Transverse colon (tissue), 3 donors: Measurements from ENCODE around the gene LPIN1.
A peak's percentile ranks its signal among the peaks of the same experiment; 100 is the strongest.

Experiments used
- POLR2A ChIP-seq: fragments of 450-650 bp; IDR thresholded peaks from one replicate; pipeline ENCODE4 v1.6.1; 2016; ENCODE audit warnings: antibody characterized with exemption, mild to moderate bottlenecking, moderate library complexity
- TF ChIP-seq, protein P1 (sequence below), 5 experiments: fragments of 200-600 bp in 3 of 5; fragments of 450-650 bp in 2 of 5; sonication (generic) in 3 of 5; IDR thresholded peaks; 1 replicate in 2 of 5; 2 replicates in 3 of 5; pipeline ENCODE4 v1.5.1; 2016 to 2017; ENCODE audit warnings: antibody characterized with exemption in 5 of 5, inconsistent platforms in 3 of 5, mild to moderate bottlenecking in 2 of 5, moderate library complexity in 1 of 5

DNA sequence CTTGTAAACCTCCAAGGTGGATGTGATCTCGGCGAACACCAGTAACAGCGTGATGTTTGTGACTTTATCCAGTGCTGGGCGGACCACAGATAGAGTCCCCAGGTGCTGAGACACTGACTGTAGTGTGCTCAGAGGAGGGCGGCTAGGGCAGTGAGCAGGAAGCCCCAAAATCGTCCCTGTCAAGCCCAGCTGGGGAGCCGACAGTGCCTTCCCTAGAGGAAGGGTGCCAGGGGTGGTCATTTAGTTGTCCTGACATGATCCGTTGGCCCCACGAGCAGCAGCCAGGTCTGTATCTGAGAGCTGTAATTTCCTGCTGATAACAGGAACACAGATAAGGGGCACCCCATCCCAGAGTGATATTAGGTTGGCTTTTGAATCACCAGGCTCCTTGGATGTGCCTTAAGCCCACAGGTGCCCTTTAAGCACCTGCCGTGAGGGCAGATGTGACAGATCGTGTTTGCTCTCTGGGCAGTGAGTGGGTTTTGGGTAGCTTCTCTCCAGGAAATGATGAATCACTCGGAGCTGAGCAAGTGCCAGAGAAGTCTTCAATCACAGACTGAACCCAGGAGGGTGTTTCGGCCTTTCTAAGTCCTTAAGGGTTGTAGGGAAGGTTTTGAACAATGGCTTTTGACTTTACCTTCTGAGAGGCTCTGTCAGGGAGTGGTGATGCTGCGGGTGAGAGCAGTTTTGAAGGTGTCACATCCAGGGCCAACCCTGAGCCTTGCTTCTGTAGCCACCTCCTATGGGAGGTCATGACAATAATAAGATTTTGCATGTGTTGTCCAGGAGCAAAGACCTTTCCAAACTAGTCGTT, 7.7 kb downstream of the LPIN1 start:
- TF ChIP-seq, protein P1, sequence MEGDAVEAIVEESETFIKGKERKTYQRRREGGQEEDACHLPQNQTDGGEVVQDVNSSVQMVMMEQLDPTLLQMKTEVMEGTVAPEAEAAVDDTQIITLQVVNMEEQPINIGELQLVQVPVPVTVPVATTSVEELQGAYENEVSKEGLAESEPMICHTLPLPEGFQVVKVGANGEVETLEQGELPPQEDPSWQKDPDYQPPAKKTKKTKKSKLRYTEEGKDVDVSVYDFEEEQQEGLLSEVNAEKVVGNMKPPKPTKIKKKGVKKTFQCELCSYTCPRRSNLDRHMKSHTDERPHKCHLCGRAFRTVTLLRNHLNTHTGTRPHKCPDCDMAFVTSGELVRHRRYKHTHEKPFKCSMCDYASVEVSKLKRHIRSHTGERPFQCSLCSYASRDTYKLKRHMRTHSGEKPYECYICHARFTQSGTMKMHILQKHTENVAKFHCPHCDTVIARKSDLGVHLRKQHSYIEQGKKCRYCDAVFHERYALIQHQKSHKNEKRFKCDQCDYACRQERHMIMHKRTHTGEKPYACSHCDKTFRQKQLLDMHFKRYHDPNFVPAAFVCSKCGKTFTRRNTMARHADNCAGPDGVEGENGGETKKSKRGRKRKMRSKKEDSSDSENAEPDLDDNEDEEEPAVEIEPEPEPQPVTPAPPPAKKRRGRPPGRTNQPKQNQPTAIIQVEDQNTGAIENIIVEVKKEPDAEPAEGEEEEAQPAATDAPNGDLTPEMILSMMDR (IDR thresholded peaks at IDR 0.05) = no peak
- peak; percentile 19 for TF ChIP-seq POLR2A
